DOHH2 (cell line): Measurements from ENCODE around the gene TDP1.

Experiments
- H3F3A ChIP-seq: fragments of 200-600 bp; sonication (generic), shearing (Covaris generic); 2 replicates; pipeline ENCODE4 v1.6.0; 2016; ENCODE audit warnings: antibody characterized with exemption, mild to moderate bottlenecking; ENCODE audit not compliant: control insufficient read depth, insufficient read depth
- H3K27ac ChIP-seq: fragments of 200-600 bp; sonication (generic); 2 replicates; pipeline ENCODE4 v1.5.1; 2014; ENCODE audit warnings: low read depth, mild to moderate bottlenecking, low read length, moderate library complexity
- H3K27me3 ChIP-seq: fragments of 200-600 bp; sonication (generic); 2 replicates; pipeline ENCODE4 v1.6.1; 2014; ENCODE audit warnings: mild to moderate bottlenecking, low read length, mixed read lengths; ENCODE audit not compliant: control insufficient read depth
- H3K36me3 ChIP-seq: fragments of 200-600 bp; sonication (generic); 2 replicates; pipeline ENCODE4 v1.6.1; 2014; ENCODE audit warnings: mild to moderate bottlenecking, low read length, moderate library complexity, mixed read lengths; ENCODE audit not compliant: control insufficient read depth
- H3K4me1 ChIP-seq: fragments of 200-600 bp; sonication (generic); 2 replicates; pipeline ENCODE4 v1.6.1; 2014; ENCODE audit warnings: mild to moderate bottlenecking, low read length, mixed read lengths; ENCODE audit not compliant: control insufficient read depth
- H3K4me2 ChIP-seq: fragments of 200-600 bp; sonication (generic); 2 replicates; pipeline ENCODE4 v1.6.0; 2014; ENCODE audit warnings: mild to moderate bottlenecking, low read length, moderate library complexity
- H3K4me3 ChIP-seq: fragments of 200-600 bp; sonication (generic); 2 replicates; pipeline ENCODE4 v1.5.1; 2014; ENCODE audit warnings: mild to moderate bottlenecking, low read length, mixed read lengths
- H3K79me2 ChIP-seq: fragments of 200-600 bp; sonication (generic); 2 replicates; pipeline ENCODE4 v1.6.1; 2014; ENCODE audit warnings: mild to moderate bottlenecking, low read length, mixed read lengths; ENCODE audit not compliant: control insufficient read depth
- H3K9me2 ChIP-seq: fragments of 200-600 bp; sonication (generic); replicated peaks from 2 replicates; pipeline ENCODE4 v1.6.1; 2014; ENCODE audit warnings: mild to moderate bottlenecking, low read length, mixed read lengths; ENCODE audit not compliant: control insufficient read depth
- H3K9me3 ChIP-seq: fragments of 200-600 bp; sonication (generic); 2 replicates; pipeline ENCODE4 v1.6.1; 2014; ENCODE audit warnings: antibody characterized with exemption, low read length, mixed read lengths; ENCODE audit not compliant: control insufficient read depth, insufficient read depth
- H4K20me1 ChIP-seq: fragments of 200-600 bp; sonication (generic); 2 replicates; pipeline ENCODE4 v1.6.0; 2014; ENCODE audit warnings: low read depth, mild to moderate bottlenecking, antibody characterized with exemption, low read length, moderate library complexity; ENCODE audit not compliant: control insufficient read depth, insufficient read depth
- EZH2phosphoT487 ChIP-seq: fragments of 200-600 bp; sonication (generic); IDR thresholded peaks from 2 replicates; pipeline ENCODE4 v1.6.1; 2017; ENCODE audit warnings: borderline replicate concordance, mild to moderate bottlenecking, antibody characterized with exemption, low read length, moderate library complexity, mixed read lengths
- TF ChIP-seq, protein P1 (sequence below): fragments of 200-600 bp; sonication (generic); IDR thresholded peaks from one replicate; pipeline ENCODE4 v1.5.1; 2014; ENCODE audit warnings: antibody characterized with exemption, mild to moderate bottlenecking, low read depth, low read length; ENCODE audit not compliant: poor library complexity, severe bottlenecking

The TDP1 gene

DNA sequence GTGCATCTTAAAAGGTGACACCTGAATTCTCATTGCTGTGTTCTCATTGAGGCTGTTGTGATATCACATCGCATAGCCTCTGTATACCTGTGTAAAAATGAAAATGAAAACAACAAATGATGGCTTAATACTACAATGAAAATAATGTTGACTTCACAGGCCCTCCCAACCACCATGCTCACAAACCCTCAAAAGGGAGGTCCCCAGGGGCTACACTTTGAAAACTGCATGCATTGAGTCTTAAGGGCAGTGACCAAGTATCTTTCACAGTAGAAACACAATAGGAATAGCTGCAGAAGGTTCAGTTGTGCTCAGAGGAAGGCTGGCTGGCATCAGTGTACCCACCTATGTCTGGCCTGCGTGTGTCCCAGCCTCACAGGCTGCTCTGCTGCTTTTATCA, 78.4 kb downstream of the TDP1 start:
- H3K27ac ChIP-seq = no peak overlapping the region
- TF ChIP-seq, protein P1, sequence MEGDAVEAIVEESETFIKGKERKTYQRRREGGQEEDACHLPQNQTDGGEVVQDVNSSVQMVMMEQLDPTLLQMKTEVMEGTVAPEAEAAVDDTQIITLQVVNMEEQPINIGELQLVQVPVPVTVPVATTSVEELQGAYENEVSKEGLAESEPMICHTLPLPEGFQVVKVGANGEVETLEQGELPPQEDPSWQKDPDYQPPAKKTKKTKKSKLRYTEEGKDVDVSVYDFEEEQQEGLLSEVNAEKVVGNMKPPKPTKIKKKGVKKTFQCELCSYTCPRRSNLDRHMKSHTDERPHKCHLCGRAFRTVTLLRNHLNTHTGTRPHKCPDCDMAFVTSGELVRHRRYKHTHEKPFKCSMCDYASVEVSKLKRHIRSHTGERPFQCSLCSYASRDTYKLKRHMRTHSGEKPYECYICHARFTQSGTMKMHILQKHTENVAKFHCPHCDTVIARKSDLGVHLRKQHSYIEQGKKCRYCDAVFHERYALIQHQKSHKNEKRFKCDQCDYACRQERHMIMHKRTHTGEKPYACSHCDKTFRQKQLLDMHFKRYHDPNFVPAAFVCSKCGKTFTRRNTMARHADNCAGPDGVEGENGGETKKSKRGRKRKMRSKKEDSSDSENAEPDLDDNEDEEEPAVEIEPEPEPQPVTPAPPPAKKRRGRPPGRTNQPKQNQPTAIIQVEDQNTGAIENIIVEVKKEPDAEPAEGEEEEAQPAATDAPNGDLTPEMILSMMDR = no peak
- TF ChIP-seq EZH2phosphoT487 = no peak
- H3K36me3 ChIP-seq = peaks cover 67% of the 10 kb centered on the region

DNA sequence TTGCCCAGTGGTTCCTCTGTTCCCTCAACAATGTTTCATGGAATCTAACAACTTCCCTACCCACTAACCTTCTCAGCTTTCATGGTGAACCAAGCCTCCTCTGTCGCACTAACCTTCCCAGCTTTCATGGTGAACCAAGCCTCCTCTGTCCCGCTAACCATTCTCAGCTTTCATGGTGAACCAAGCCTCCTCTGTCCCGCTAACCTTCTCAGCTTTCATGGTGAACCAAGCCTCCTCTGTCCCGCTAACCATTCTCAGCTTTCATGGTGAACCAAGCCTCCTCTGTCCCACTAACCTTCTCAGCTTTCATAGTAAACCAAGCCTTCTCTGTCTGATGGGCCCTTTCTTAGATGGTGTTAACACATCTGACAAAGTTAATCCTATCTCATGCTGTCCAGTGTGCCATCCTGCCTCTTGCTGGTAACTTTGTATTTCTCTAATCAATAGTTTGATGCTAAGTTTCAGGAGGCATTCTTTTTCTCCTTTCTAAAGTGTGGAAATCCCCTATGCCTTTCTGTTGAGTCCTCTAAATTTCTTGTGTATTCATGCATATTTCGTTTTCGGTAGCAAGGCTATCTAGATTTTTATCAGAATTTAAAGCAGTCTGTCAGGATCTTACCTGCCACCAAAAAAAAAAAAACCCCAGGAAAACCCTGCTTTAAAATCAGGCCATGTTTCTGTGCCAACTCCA, 79.3 kb downstream of the TDP1 start:
- Histone ChIP-seq H3K9me2 (no peaks in the 10 kb centered on the region), H3K27me3 (no peaks in the 10 kb centered on the region), H3K4me1 (no peaks in the 10 kb centered on the region), H3F3A (no peaks in the 10 kb centered on the region), H3K9me3 (no peaks in the 10 kb centered on the region), H3K4me2 (no peak overlapping the region), H3K36me3 (peaks cover 68% of the 10 kb centered on the region), H3K79me2 (no peaks in the 10 kb centered on the region), H4K20me1 (no peaks in the 10 kb centered on the region), H3K4me3 (no peak overlapping the region), H3K27ac (no peak overlapping the region)
- TF ChIP-seq, protein P1 = no peak
- TF ChIP-seq EZH2phosphoT487 = no peak

More for the DNA sequence above, 78.4 kb downstream of the TDP1 start:
- no peaks in the 10 kb centered on the region for H3F3A ChIP-seq
- H3K9me3 ChIP-seq = no peaks in the 10 kb centered on the region
- no peaks in the 10 kb centered on the region for H3K4me1 ChIP-seq
- no peaks in the 10 kb centered on the region for H4K20me1 ChIP-seq
- H3K27me3 ChIP-seq = no peaks in the 10 kb centered on the region
- H3K79me2 ChIP-seq = no peaks in the 10 kb centered on the region
- H3K9me2 ChIP-seq = no peaks in the 10 kb centered on the region
- H3K4me3 ChIP-seq = no peak overlapping the region
- no peak overlapping the region for H3K4me2 ChIP-seq

DNA sequence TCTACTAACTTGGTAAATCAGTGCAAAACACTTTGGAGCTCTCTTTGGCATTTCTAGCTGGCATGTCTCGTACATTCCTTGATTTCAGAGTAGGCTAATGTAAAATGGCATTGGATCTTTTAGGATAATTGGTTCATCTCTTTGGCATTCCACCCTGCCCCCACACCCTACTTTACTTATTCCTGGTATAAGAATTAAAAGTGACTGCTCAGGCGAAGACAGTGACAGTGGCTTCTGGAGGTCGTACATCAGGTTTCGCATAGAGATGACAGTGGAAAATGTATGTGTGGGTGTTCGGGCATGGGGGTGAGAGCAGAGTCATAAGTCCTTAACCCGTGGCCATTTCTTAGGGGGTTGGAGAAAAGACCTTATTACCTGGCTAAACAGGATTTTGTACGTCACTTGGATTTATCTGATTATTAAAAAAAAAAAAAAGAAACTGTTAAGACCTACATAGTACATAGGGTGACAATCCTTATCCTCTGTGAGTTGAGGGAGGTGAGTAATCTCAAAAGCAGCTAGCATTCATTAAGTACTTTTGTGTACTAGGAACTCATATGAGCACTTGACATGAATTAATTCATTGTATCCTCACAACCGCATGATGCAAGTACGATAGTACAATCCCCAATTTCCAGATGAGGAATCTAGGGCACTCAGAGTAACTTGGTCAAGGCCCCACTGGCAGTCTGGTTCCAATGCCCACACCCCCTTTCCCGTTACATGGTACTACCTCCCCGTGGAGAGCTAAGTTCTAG, 83.7 kb downstream of the TDP1 start:
- Histone ChIP-seq H3K9me3 (no peaks in the 10 kb centered on the region), H3K4me2 (no peak overlapping the region), H3K36me3 (peaks cover 46% of the 10 kb centered on the region), H3K4me3 (no peak overlapping the region), H3K4me1 (no peaks in the 10 kb centered on the region), H3K27me3 (no peaks in the 10 kb centered on the region), H3K79me2 (no peaks in the 10 kb centered on the region), H3K9me2 (no peaks in the 10 kb centered on the region), H4K20me1 (no peaks in the 10 kb centered on the region; the same call in 1 of the 2 replicates), H3F3A (no peaks in the 10 kb centered on the region), H3K27ac (no peak overlapping the region)
- TF ChIP-seq, protein P1 = no peak
- TF ChIP-seq EZH2phosphoT487 = no peak
